Activated T-cell treated with anti-CD3 and anti-CD28 coated beads, Interleukin-2, amount 50 U/mL, for 1 hour (primary cell): ENCODE results near the gene COQ6.
"Not testable (repeated sequence)": the region's sequence is repeated elsewhere in the genome, so short reads cannot be mapped to it uniquely, and the experiment has no call there.

Experiments
- DNase-seq: peaks from one replicate; pipeline ENCODE4 v3.0.0-alpha.2; 2020

COQ6 gene

DNA sequence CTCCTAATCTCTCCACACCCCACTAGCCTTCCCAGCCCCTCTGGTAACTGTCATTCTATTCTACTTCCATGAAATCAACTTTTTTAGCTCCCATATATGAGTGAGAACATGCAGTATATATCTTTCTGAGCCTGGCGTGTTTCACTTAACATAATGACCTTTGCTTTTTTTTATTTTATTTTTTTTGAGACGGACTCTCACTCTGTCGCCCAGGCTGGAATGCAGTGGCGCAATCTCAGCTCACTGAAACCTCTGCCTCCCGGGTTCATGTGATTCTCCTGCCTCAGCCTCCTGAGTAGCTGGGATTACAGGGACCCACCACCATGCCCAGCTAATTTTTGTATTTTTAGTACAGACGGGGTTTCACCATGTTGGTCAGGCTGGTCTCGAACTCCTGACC is 38.6 kb downstream of the COQ6 start:
- DNase-seq, result not testable (repeated sequence)

DNA sequence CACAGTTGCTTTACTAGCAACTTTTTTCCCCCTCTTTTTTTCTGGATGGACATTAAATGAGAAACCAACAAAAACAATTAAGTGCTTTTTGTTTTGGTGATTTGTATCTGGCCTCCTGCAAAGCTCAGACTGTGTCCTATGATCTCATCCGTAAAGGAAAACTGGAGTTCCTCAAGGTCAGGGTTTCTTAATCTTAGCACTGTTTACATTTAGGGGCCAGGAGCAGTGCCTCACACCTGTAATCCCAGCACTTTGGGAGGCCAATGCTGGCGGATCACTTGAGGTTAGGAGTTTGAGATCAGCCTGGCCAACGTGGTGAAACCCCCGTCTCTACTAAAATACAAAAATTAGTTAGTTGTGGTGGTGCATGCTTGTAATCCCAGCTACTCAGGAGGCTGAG is 41.0 kb downstream of the COQ6 start:
- DNase-seq, result no peak

DNA sequence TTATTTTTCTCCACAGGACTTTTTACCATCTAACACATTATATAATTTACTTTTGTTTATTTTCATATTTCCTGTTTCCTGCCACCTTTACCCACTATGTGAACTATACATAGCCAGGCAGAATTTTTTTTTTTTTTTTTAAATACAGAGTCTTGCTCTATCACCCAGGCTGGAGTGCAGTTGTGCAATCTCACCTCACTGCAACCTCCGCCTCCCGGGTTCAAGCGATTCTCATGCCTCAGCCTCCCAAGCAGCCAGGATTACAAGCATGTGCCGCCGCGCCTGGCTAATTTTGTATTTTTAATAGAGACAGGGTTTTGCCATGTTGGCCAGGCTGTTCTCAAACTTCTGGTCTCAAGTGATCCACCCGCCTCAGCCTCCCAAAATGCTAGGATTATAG is 44.8 kb downstream of the COQ6 start:
- DNase-seq, result not testable (repeated sequence)

- DNase-seq, result no peak
Measured at GRCh38 chr14:73995977-73996378, 45.9 kb downstream of the COQ6 start.

- no peak for DNase-seq
Measured at GRCh38 chr14:73996731-73997107, 46.6 kb downstream of the COQ6 start.

GRCh38 chr14:73997108-73997943 is 47.2 kb downstream of the COQ6 start:
- no peak for DNase-seq

- DNase-seq, result no peak
Measured at GRCh38 chr14:73997944-73998447, 47.9 kb downstream of the COQ6 start.

GRCh38 chr14:73998726-73999125 is 48.6 kb downstream of the COQ6 start:
- DNase-seq, result no peak

GRCh38 chr14:74005664-74006063 is 55.6 kb downstream of the COQ6 start:
- not testable (repeated sequence) for DNase-seq

DNA sequence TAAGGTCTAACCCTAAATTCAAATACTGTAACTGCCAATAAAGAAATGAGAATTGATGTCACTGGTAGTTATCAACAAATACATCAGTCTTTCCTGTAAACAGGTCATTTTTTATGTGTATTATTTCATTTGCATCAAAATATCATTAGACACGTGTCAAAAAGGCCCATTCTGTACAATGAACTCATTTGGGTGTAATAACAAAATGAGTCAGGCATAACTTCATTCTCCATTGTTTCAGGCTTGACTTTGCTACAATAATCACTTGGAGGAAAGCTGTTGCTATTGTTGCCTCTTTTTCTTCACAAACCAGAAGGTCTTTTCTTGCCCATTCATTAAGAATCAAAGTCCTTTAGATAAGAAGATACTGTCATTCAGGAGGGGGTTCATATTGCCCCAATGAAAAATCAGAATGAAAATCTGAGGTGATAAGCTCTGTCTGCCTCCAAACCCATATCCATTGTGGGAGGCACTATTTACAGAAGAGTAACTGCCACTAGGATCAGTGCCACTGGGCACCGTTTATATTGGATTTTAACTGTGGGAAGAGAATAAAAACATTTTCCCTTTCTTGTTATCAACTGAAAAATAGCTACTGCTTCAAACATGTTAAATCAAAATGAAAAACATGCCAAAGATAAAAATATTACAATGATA is 58.9 kb downstream of the COQ6 start:
- no peak for DNase-seq
